SU-DHL-6 (cell line): ENCODE data around the gene ART1.

ENCODE experiments used
- H2AFZ ChIP-seq: fragments of 200-600 bp; sonication (generic); 2 replicates; pipeline ENCODE4 v1.6.1; 2014; ENCODE audit warnings: low read depth, mild to moderate bottlenecking, moderate library complexity, mixed read lengths, antibody characterized with exemption, low read length; ENCODE audit not compliant: severe bottlenecking
- H3F3A ChIP-seq: fragments of 200-600 bp; shearing (Covaris generic); 2 replicates; pipeline ENCODE4 v1.6.0; 2016; ENCODE audit warnings: antibody characterized with exemption, mild to moderate bottlenecking; ENCODE audit not compliant: insufficient read depth
- H3K27ac ChIP-seq: fragments of 200-600 bp; sonication (generic); 2 replicates; pipeline ENCODE4 v1.5.1; 2016; ENCODE audit warnings: low read depth, mild to moderate bottlenecking, low read length, moderate library complexity, mixed read lengths
- H3K27me3 ChIP-seq: fragments of 200-600 bp; sonication (generic), shearing (Covaris generic); 2 replicates; pipeline ENCODE4 v1.6.0; 2014; ENCODE audit warnings: mild to moderate bottlenecking, low read length
- H3K36me3 ChIP-seq: fragments of 200-600 bp; sonication (generic); 2 replicates; pipeline ENCODE4 v1.6.1; 2014; ENCODE audit warnings: mild to moderate bottlenecking, low read length, mixed read lengths
- H3K4me2 ChIP-seq: fragments of 300-600, 200-600 bp; shearing (Covaris generic), sonication (generic); 2 replicates; pipeline ENCODE4 v1.6.0; 2014; ENCODE audit warnings: low read length, low read depth, mild to moderate bottlenecking; ENCODE audit not compliant: poor library complexity, severe bottlenecking
- H3K4me3 ChIP-seq: fragments of 200-600 bp; sonication (generic); 2 replicates; pipeline ENCODE4 v1.5.1; 2014; ENCODE audit warnings: antibody characterized with exemption, low read length, mild to moderate bottlenecking, mixed read lengths; ENCODE audit not compliant: insufficient read depth, poor library complexity, severe bottlenecking
- H3K79me2 ChIP-seq: fragments of 200-600 bp; sonication (generic); 2 replicates; pipeline ENCODE4 v1.6.1; 2014; ENCODE audit warnings: mild to moderate bottlenecking, low read length, moderate library complexity; ENCODE audit not compliant: insufficient read depth
- H3K9ac ChIP-seq: fragments of 200-600 bp; sonication (generic); 2 replicates; pipeline ENCODE4 v1.7.0; 2014; ENCODE audit warnings: mild to moderate bottlenecking, low read length
- H3K9me2 ChIP-seq: fragments of 200-600 bp; sonication (generic); replicated peaks from 2 replicates; pipeline ENCODE4 v1.6.1; 2014; ENCODE audit warnings: low read length; ENCODE audit not compliant: insufficient read depth
- H3K9me3 ChIP-seq: fragments of 200-600 bp; sonication (generic); 2 replicates; pipeline ENCODE4 v1.6.1; 2014; ENCODE audit warnings: low read length, mixed read lengths; ENCODE audit not compliant: insufficient read depth
- H4K20me1 ChIP-seq: fragments of 200-600 bp; sonication (generic); 2 replicates; pipeline ENCODE4 v1.6.1; 2014; ENCODE audit warnings: low read depth, mild to moderate bottlenecking, antibody characterized with exemption, low read length, moderate library complexity, mixed read lengths
- EZH2phosphoT487 ChIP-seq: fragments of 200-600 bp; sonication (generic), shearing (Covaris generic); conservative IDR thresholded peaks from 2 replicates; pipeline ENCODE4 v1.6.1; 2018; ENCODE audit warnings: mild to moderate bottlenecking, antibody characterized with exemption, low read length, moderate library complexity, mixed read lengths
- TF ChIP-seq, protein P1 (sequence below): fragments of 200-600 bp; sonication (generic); IDR thresholded peaks from one replicate; pipeline ENCODE4 v1.5.1; 2017; ENCODE audit warnings: antibody characterized with exemption, mild to moderate bottlenecking, low read length, moderate library complexity; ENCODE audit not compliant: insufficient read depth, poor library complexity, severe bottlenecking

The ART1 gene

DNA sequence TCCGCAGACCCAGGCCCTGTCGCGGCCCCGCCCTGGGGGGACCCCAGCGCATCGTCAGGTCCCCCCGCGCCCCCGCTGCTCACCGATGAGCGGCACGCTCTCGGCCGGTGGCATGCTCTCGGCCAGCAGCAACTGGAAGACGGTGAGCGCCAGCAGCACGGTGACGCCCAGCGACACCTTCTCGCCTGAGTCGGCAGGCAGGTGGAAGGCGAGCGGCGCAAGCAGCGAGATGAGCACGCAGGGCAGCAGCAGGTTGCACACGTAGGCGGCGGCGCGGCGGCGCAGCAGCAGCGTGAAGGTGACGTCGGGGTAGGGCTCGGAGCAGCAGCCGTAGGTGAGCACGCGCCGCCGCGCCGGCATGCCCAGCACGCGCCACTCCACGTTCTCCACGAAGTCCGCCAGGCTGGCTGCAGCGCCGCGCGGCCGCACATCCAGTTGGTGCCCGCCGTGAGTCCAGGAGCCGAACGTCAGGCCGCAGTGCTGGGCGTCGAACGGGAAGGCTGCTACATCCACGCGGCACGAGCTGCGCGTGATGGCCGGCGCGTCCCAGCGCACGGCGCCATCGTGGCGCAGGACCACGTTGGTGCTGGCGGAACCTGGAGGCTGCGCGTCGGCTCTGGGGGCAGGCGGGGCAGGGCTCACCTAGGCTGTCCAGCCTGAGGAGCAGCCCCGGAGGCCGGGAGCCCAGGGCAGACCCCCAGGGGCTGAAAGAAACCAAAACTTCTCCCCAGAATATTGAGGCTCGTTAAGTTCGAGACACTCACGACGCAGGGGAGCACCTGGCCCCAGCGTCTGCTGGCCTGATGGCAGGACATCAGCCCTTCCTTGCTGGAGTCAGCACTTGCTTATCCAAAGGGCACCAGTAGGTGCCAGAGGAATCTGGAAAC is 22.5 kb downstream of the ART1 start:
- Histone ChIP-seq H3K36me3 (no peaks in the 10 kb centered on the region), H3K27me3 (no peaks in the 10 kb centered on the region), H3K79me2 (no peaks in the 10 kb centered on the region), H3K27ac (no peak overlapping the region), H3K4me2 (no peak overlapping the region), H3K9me2 (no peaks in the 10 kb centered on the region), H3K9me3 (no peaks in the 10 kb centered on the region), H3K9ac (no peak overlapping the region), H4K20me1 (no peaks in the 10 kb centered on the region), H3F3A (no peaks in the 10 kb centered on the region), H3K4me3 (no peak overlapping the region), H2AFZ (no peak overlapping the region)
- TF ChIP-seq, protein P1, sequence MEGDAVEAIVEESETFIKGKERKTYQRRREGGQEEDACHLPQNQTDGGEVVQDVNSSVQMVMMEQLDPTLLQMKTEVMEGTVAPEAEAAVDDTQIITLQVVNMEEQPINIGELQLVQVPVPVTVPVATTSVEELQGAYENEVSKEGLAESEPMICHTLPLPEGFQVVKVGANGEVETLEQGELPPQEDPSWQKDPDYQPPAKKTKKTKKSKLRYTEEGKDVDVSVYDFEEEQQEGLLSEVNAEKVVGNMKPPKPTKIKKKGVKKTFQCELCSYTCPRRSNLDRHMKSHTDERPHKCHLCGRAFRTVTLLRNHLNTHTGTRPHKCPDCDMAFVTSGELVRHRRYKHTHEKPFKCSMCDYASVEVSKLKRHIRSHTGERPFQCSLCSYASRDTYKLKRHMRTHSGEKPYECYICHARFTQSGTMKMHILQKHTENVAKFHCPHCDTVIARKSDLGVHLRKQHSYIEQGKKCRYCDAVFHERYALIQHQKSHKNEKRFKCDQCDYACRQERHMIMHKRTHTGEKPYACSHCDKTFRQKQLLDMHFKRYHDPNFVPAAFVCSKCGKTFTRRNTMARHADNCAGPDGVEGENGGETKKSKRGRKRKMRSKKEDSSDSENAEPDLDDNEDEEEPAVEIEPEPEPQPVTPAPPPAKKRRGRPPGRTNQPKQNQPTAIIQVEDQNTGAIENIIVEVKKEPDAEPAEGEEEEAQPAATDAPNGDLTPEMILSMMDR = no peak
- no peak for TF ChIP-seq EZH2phosphoT487

GRCh38 chr11:3669128-3669527 is 24.2 kb downstream of the ART1 start:
- TF ChIP-seq, protein P1 = no peak
- no peak for TF ChIP-seq EZH2phosphoT487
- Histone ChIP-seq H3K4me3 (no peak overlapping the region), H3K36me3 (peaks cover 2% of the 10 kb centered on the region; the same call in 1 of the 2 replicates)

GRCh38 chr11:3669742-3670183 is 24.8 kb downstream of the ART1 start:
- Histone ChIP-seq H3F3A (no peaks in the 10 kb centered on the region), H3K27ac (no peak overlapping the region), H2AFZ (no peak overlapping the region), H3K36me3 (peaks cover 7% of the 10 kb centered on the region; the same call in 1 of the 2 replicates), H3K4me2 (no peak overlapping the region), H3K27me3 (no peaks in the 10 kb centered on the region), H3K9me2 (no peaks in the 10 kb centered on the region), H3K9me3 (no peaks in the 10 kb centered on the region), H3K9ac (no peak overlapping the region), H3K4me3 (no peak overlapping the region), H3K79me2 (no peaks in the 10 kb centered on the region), H4K20me1 (no peaks in the 10 kb centered on the region)
- no peak for TF ChIP-seq EZH2phosphoT487
- TF ChIP-seq, protein P1 = no peak

More at GRCh38 chr11:3669128-3669527, 24.2 kb downstream of the ART1 start:
- Histone ChIP-seq H3F3A (no peaks in the 10 kb centered on the region), H2AFZ (no peak overlapping the region), H3K27ac (no peak overlapping the region), H3K9ac (no peak overlapping the region), H3K9me3 (no peaks in the 10 kb centered on the region), H3K9me2 (no peaks in the 10 kb centered on the region), H3K79me2 (no peaks in the 10 kb centered on the region), H3K27me3 (no peaks in the 10 kb centered on the region), H4K20me1 (no peaks in the 10 kb centered on the region), H3K4me2 (no peak overlapping the region)
